NCI-H69 (cell line): ENCODE measurements around the gene MAPKAP1.

Source experiments
- DNase-seq: peaks from one replicate; lab custom pipeline; 2025; lab: John Stamatoyannopoulos, UW

MAPKAP1 gene

DNA sequence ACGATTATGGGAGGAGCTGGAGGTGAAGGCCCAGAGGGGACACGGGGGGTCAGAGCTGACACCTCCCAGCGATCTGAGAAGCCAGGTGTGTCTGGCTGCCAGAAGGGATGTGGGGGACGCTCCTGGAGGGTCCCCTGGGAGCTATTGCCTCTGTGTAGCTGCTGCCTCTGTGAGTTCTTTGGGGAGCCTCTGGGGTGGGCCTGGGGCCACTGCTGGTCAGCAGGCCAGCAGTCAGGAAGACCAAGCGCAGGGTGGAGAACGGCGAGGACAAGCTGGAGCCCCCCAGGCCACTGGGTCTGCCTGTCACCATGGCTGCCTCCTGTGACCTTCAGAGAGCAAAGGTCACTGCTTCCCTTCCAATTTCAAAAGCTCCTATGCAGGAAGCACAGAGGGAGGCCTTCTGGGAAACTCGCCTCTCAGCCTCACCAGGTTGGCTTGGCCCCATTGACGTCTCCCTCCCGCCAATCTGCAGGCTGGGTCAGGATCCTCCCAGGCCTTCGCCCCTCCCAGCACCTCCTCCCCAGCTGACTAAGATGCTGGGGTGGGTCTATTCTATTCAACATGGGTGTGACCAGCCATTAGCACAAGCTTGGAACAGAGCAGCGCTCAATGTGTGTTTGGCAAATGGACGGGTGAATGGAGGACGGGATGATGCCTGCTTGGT, 319.0 kb downstream of the MAPKAP1 start:
- peak; percentile 39 for DNase-seq
